Stomach smooth muscle (tissue), 2 donors: Measurements from ENCODE around the gene ARHGEF38.

Experiments used
- H3K27ac ChIP-seq: one replicate; pipeline ENCODE4 v1.7.0; 2013; ENCODE audit warnings: mild to moderate bottlenecking, low read length, inconsistent platforms
- H3K27me3 ChIP-seq, 2 donors: one replicate each; pipeline ENCODE4 v1.7.0; 2013; ENCODE audit warnings: low read length in 2 of 2; ENCODE audit not compliant: insufficient read depth in 2 of 2, control insufficient read depth in 1 of 2
- H3K36me3 ChIP-seq, 2 donors: one replicate each; pipeline ENCODE4 v1.7.0; 2013; ENCODE audit warnings: low read length in 2 of 2; ENCODE audit not compliant: control insufficient read depth in 2 of 2, insufficient read depth in 2 of 2
- H3K4me1 ChIP-seq: one replicate; pipeline ENCODE4 v1.7.0; 2013; ENCODE audit warnings: low read length; ENCODE audit not compliant: control insufficient read depth, insufficient read depth
- H3K4me3 ChIP-seq, 2 donors: one replicate each; pipeline ENCODE4 v1.7.0; 2013; ENCODE audit warnings: low read length in 2 of 2
- H3K9ac ChIP-seq, 2 donors: one replicate each; pipeline ENCODE4 v1.7.0; 2013; ENCODE audit warnings: low read length in 2 of 2, mild to moderate bottlenecking in 1 of 2
- H3K9me3 ChIP-seq, 2 donors: one replicate each; pipeline ENCODE4 v1.7.0; 2013; ENCODE audit warnings: low read length in 2 of 2; ENCODE audit not compliant: control insufficient read depth in 2 of 2
- donor health status: healthy.
- donor health status: Pancreatic carcinoma.

Gene ARHGEF38

DNA sequence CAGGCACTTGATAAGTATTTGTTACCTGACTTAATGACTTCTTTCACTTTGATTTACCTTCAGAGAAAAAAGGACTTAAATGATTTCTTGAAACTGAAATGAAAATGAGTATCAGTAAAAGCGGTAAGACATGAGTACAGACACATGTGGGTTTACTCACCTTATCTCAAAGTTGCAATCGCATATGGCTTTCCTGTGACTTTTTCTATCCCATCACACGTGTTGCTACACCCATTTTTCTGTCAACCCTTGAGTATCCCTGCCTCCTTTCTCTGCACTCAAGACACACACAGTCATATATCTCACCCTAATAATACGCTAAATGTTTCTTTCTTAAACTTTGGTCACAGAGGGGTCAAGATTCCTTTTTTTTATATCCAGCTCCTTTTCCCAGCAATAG is 11.0 kb upstream of the ARHGEF38 start:
- H3K4me1 ChIP-seq: no peaks in the 10 kb centered on the region
- H3K27ac ChIP-seq: no peak overlapping the region
- no peaks in the 10 kb centered on the region for H3K9me3 ChIP-seq
- H3K27me3 ChIP-seq: no peaks in the 10 kb centered on the region
- no peaks in the 10 kb centered on the region for H3K36me3 ChIP-seq
- H3K4me3 ChIP-seq: no peak overlapping the region
- H3K9ac ChIP-seq: no peak overlapping the region

DNA sequence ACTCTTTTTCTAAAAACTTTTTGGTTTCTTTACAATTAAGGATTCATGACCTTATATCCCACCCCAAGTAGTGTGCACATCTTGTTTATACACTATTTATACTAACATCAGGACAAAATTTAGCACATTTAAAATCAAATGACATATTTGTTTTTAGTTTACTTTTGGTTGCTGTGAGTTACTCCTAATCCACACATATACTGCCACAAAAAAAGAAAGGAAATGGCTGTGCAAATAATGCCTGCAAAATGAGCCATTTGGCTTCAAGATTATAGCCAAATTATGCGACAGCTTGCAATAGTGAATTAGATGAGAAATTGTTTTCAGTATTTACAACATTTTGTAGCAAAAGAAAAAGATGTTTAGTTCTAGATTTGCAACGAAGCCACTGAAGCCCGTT is 10.4 kb upstream of the ARHGEF38 start:
- Histone ChIP-seq H3K27ac (no peak overlapping the region), H3K27me3 (no peaks in the 10 kb centered on the region), H3K4me3 (no peak overlapping the region), H3K4me1 (no peaks in the 10 kb centered on the region), H3K36me3 (no peaks in the 10 kb centered on the region), H3K9me3 (no peaks in the 10 kb centered on the region), H3K9ac (no peak overlapping the region)

DNA sequence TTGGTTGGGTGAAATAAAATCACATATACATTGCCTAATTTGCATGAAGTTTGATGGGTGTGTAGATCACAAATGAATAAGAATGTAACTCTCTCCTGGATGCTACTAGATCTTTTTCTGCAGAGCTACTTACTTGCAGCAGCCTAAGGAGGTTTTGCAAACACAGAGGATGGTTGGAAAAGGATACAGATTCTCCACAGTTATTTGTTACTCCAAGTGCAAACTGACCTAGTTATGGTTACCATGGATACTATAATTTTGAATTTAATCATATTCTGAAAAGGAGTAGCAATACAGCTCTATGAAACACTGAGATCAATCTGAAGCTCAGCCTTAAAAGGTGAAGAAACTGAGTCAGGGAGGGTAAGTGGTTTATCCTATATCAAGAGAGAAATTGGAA is 9.1 kb upstream of the ARHGEF38 start:
- Histone ChIP-seq H3K27ac (no peak overlapping the region), H3K27me3 (no peaks in the 10 kb centered on the region), H3K4me1 (no peaks in the 10 kb centered on the region)

DNA sequence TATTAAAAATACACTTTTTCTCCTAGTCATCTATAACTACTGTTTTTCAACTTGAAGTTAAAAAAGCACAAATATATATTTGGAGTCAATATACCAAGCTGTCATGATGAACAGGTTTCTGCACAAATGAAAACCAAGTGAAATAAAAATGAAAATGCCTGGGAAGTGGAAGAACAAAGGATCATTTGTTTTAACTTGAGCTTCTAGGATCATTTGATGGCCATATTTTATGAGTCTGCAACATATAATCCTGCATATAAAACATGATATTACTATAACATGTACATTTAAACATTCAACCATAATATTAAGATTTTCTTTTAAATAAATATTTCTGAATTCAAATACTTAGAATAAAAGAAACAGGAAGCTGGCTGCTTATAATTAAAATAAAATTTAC is 8.5 kb upstream of the ARHGEF38 start:
- no peaks in the 10 kb centered on the region for H3K9me3 ChIP-seq

More for the DNA sequence above, 9.1 kb upstream of the ARHGEF38 start:
- Histone ChIP-seq H3K36me3 (no peaks in the 10 kb centered on the region), H3K9me3 (no peaks in the 10 kb centered on the region), H3K4me3 (no peak overlapping the region), H3K9ac (no peak overlapping the region)

DNA sequence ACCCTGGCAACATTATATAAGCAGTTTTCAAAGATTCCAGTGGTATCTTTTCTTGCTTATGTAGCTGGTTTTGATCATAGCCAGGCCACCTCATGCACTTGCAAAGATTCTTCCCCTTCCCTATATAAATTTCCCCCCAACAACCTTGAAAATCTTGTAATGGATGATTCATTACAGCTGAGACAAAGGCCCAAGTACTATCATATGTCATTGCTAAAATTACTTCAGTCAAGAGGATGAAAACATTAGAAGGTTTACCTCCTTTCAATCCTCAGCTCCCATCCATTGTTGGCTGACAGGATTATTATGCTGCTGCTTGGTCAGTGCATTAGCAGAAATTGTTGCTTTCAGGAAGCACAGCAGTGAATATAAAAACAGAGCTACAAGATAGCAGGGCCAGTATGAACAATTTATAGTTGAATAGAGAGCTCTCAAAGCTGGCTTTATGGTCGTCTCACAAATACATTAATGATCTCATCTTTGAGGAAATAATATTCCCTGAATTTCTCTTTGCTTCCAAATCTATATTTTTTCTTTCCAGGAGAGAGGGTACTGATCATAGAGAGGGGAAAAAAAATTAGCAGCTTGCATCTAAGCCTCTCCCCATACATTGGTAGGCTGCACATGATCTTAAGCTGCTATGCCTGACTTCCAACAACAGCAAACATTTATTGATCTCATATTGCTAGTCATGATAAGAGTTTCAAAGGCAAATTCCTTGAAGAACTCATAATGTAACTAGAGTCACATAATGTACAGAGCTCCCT is 7.7 kb upstream of the ARHGEF38 start:
- Histone ChIP-seq H3K9ac (no peak overlapping the region), H3K4me3 (no peak overlapping the region), H3K36me3 (no peaks in the 10 kb centered on the region), H3K9me3 (no peaks in the 10 kb centered on the region), H3K4me1 (no peaks in the 10 kb centered on the region), H3K27me3 (no peaks in the 10 kb centered on the region), H3K27ac (no peak overlapping the region)

More for the DNA sequence above, 8.5 kb upstream of the ARHGEF38 start:
- no peak overlapping the region for H3K9ac ChIP-seq
- no peak overlapping the region for H3K27ac ChIP-seq
- H3K27me3 ChIP-seq: no peaks in the 10 kb centered on the region
- no peak overlapping the region for H3K4me3 ChIP-seq
- H3K4me1 ChIP-seq: no peaks in the 10 kb centered on the region
- no peaks in the 10 kb centered on the region for H3K36me3 ChIP-seq

DNA sequence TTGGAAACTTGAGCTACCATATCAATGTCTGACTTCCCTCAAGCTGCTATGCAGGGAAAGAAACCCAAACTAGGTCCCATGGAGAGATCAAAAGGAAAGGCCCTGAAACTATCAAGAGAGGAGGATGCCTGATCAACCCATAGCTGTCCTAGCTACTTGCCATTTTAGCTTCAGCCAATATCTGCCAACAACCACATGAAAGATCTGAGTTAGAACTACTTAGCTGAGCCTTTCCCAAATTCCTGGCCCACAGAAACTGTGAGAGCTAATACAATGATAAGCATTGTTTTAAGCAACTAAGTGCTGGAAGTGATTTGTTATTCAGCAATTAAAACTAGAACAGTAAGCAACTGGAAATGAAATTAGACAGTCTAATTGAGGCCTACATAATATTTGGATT is 6.3 kb upstream of the ARHGEF38 start:
- Histone ChIP-seq H3K9ac (no peak overlapping the region), H3K4me1 (no peaks in the 10 kb centered on the region), H3K27me3 (no peaks in the 10 kb centered on the region), H3K27ac (no peak overlapping the region), H3K36me3 (no peaks in the 10 kb centered on the region), H3K4me3 (no peak overlapping the region), H3K9me3 (no peaks in the 10 kb centered on the region)

DNA sequence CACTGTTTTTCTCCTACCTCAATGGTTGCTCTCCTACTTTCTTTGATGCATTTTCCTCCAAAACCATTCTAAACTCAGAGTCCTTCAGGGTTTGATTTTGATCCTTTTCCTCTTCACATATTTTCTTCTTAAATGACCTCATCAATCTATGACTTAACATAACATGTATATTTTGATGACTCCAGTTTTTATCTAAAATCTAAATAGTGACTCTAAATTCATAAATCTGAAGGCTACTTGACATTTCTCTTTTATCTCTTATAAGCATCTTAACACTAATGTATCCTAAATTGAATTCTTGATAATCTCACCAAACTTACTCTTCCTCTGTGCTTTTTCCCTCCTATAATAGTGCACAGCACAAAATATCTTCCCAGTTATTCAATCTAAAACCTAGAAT is 4.7 kb upstream of the ARHGEF38 start:
- no peaks in the 10 kb centered on the region for H3K9me3 ChIP-seq
- H3K36me3 ChIP-seq: no peaks in the 10 kb centered on the region
- no peak overlapping the region for H3K9ac ChIP-seq
- no peaks in the 10 kb centered on the region for H3K27me3 ChIP-seq
- no peak overlapping the region for H3K27ac ChIP-seq
- H3K4me1 ChIP-seq: no peaks in the 10 kb centered on the region
- H3K4me3 ChIP-seq: no peak overlapping the region

DNA sequence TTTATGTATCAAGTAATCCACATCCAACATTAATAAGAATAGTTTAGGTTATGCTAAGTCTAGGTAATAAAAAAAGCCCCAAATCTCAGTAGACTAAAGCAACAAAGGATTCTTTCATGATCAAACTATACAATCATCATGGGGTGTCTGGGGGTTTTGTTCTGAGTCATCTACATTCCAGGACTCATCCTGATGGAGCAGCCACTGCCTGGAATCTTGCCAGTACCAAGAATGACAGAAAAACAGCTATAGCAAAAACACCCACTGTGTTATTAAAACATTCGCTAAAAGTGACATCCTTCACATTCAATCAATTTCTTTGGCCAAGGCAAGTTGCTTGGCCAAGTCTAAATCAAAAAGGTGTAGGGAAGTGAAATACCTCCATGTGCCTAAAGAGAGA is 3.9 kb upstream of the ARHGEF38 start:
- H3K4me1 ChIP-seq: no peaks in the 10 kb centered on the region
- no peak overlapping the region for H3K4me3 ChIP-seq
- H3K9me3 ChIP-seq: no peaks in the 10 kb centered on the region
- no peaks in the 10 kb centered on the region for H3K27me3 ChIP-seq
- no peaks in the 10 kb centered on the region for H3K36me3 ChIP-seq
- H3K9ac ChIP-seq: no peak overlapping the region
- no peak overlapping the region for H3K27ac ChIP-seq

DNA sequence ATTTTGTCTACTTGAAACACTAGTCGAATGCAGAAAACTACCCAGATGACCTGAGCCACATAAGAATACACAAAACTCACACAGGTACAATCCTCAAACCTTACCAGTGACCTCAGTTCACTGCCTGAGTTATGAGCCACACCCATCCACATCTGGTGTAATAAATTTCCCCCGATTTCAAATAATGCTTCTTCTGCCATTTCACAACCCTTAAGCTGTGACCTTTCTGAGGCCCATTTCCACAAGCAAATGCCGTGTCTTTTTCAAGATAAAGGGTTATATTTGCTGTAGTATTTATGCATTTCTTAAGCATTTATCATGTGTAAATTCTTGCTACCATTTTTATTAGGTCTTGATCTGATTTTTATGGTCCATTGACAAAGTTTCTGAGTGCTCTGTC is 1.8 kb upstream of the ARHGEF38 start:
- H3K9ac ChIP-seq: no peak overlapping the region
- no peaks in the 10 kb centered on the region for H3K36me3 ChIP-seq
- no peak overlapping the region for H3K4me3 ChIP-seq
- H3K27me3 ChIP-seq: no peaks in the 10 kb centered on the region
- no peaks in the 10 kb centered on the region for H3K9me3 ChIP-seq
- no peaks in the 10 kb centered on the region for H3K4me1 ChIP-seq
- no peak overlapping the region for H3K27ac ChIP-seq

DNA sequence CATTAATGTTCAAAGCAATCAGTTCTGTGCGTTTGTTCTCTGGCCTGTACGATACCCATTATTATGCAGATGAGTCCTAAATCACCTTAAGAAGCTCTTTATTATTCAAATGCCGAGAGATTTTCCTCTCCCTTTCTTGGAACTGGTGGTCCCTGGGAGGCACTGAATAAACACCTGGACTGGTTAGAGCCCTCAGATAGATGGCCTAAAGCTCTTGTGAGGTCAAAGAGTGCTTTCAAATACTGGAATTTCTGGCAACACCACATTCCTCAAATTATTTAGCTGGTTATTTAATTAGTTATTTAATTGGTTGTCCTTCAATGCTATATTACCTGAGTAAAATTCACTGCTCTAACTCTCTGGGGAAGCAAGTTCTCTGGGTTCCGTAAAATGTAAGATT is 3.0 kb downstream of the ARHGEF38 start:
- Histone ChIP-seq H3K9ac (no peak overlapping the region), H3K4me1 (no peaks in the 10 kb centered on the region), H3K27ac (no peak overlapping the region), H3K36me3 (no peaks in the 10 kb centered on the region), H3K9me3 (no peaks in the 10 kb centered on the region), H3K27me3 (no peaks in the 10 kb centered on the region), H3K4me3 (no peak overlapping the region)

DNA sequence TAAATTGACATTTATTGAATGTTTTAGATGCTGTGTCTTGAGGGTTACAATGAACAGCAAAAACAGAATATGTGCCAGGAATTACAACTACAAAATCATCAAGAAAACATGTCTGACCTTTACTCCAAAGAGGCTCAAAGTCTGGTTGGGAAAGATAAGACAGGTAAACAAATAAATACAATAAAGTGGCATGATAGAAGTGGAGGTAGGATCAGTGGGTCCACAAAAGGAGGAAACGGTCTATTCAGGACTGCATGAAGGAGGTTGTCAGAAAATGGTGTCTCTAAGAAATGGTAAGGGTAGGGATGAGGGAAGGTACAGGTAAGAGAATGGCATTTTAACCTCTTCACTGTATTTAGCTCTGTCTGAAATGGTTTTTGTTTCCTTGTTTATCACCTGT is 3.8 kb downstream of the ARHGEF38 start:
- H3K27me3 ChIP-seq: no peaks in the 10 kb centered on the region
- H3K4me3 ChIP-seq: no peak overlapping the region
- no peak overlapping the region for H3K27ac ChIP-seq
- H3K4me1 ChIP-seq: no peaks in the 10 kb centered on the region
- H3K36me3 ChIP-seq: no peaks in the 10 kb centered on the region
- H3K9ac ChIP-seq: no peak overlapping the region
- no peaks in the 10 kb centered on the region for H3K9me3 ChIP-seq
